Umbilical cord (tissue), 2 donors: ENCODE data around the gene CLEC10A. TPM values are rescaled to one million over a fixed set of nuclear protein-coding genes. Genes with fewer than 3 reads are reported as not detected.
"Not testable (repeated sequence)": the region's sequence is repeated elsewhere in the genome, so short reads cannot be mapped to it uniquely, and the experiment has no call there.

Experiments
- DNase-seq: peaks from one replicate; pipeline ENCODE4 v3.0.0-alpha.2; 2015; ENCODE audit warnings: low spot score
- total RNA-seq: library from RNA; depleted of rRNA; stranded (reverse); fragments of >200 nt; gene quantifications from one replicate; pipeline ENCODE4 v1.2.3, GENCODE V29; 2014; ENCODE audit warnings: low replicate concordance; ENCODE audit not compliant: insufficient read depth

The CLEC10A gene, protein sequence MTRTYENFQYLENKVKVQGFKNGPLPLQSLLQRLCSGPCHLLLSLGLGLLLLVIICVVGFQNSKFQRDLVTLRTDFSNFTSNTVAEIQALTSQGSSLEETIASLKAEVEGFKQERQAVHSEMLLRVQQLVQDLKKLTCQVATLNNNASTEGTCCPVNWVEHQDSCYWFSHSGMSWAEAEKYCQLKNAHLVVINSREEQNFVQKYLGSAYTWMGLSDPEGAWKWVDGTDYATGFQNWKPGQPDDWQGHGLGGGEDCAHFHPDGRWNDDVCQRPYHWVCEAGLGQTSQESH
- total RNA-seq: not detected

DNA sequence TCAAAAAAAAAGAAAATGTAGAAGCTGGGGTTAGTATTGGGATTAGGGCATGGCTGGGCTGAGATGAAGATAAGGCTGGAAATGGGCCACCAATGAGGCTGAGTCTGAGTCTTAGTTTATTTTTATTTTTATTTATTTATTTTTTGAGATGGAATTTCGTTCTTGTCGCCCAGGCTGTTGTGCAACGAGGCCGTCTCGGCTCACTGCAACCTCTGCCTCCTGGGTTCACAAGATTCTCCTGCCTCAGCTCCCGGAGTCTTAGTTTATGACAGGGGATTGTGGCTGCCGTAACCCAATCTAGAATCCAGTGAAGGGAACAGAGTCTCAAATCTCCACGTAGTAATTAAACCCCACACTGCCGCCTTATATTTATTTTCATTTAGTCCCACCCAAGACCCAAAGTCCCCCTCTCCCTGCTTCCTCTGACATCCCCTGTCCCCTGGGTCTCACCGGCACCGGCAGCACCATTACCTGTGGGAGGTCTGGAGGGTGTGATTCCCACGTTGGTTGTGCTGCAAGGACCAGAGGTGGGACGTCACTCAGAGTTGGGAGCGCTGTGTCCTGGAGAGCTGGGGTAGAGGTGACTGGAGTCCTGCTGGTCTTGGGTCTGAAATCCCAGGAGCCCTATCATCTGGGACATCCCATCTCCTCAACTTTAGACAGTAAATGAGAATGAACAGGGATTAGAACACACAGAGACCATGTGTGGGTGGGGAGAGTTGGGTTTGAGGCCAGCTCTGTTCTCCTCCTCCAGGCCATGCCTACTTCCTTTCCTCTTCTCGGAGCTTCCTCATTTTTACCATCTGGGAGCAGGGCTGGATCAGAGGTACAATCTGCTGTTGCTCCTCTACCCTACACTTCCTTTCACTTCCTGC, at the start of gene CLEC10A:
Gene CLEC10A (minus strand): TSS at position 671 of the 875 bp plus-strand sequence. CDS start 1,439 bp downstream, outside the sequence.
- DNase-seq: no peak

DNA sequence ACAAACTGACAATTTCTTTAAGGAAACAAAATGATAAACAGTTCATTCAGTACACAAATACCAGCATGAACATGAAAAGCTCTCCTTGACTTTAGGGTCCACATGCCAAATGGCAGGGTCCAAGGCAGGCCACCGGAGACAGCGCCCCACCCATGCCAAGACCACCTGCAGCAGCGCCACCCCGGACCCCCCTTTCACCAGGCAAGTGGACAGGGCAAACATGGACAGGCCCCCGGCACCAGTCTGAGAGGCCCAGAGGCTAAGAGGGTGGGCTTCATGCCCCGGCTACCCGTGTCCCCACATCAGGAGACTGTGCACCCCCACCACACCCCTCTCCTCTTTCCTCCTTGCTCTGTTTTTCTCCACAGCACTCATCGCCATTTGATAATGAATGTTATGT, 49.3 kb upstream of the CLEC10A start:
- DNase-seq: no peak

DNA sequence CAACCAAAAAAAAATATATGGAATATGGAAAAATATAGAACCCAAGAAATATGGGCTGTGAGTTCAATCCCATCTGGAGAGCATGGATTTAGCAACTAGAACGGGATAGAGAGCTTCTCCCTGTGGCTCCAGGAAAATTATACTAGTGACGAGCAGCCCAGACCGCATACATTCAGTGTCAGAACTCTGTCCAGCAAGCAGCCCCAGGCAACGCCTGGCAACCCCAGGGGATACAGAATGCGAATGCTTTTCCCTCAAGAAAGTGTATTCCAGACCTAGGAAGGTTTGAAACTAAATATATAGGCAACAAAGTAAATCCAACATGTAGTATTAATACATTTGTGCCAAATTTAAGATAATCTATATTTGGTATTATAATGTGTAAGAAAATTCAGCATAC, 48.1 kb upstream of the CLEC10A start:
- no peak for DNase-seq

DNA sequence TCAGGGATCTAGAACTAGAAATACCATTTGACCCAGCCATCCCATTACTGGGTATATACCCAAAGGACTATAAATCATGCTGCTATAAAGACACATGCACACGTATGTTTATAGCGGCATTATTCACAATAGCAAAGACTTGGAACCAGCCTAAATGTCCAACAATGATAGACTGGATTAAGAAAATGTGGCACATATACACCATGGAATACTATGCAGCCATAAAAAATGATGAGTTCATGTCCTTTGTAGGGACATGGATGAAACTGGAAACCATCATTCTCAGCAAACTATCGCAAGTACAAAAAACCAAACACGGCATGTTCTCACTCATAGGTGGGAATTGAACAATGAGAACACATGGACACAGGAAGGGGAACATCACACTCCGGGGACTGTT, 47.5 kb upstream of the CLEC10A start:
- not testable (repeated sequence) for DNase-seq

DNA sequence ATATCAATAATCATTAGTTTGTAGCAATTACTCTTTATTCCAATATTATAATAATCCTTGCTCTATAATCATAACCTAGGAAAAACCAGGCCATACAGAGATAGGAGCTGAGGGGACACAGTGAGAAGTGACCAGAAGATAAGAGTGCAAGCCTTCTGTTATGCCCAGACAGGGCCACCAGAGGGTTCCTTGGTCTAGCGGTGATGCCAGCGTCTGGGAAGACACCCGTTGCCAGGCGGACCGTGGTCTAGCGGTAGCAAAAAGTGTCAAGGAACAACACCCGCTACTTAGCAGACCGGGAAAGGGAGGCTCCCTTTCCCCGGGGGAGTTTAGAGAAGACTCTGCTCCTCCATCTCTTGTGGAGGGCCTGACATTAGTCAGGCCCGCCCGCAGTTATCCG, 46.3 kb upstream of the CLEC10A start:
- DNase-seq: not testable (repeated sequence)

DNA sequence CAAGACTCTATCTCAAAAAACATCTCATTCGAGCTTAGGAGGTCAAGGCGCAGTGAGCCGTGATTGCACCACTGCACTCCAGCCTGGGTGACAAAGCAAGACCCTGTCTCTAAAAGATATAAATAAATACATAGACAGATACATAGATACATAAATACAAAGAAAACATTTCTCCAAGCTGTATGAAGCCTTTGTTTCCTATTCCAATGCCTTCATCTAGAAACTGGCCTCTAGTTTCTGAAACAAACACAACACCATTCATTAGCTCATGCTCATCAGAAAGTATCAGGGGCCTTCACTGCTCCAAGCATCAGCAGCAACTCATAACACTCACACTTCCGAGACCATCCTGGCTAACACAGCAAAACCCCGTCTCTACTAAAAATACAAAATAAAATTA, 44.9 kb upstream of the CLEC10A start:
- no peak for DNase-seq

DNA sequence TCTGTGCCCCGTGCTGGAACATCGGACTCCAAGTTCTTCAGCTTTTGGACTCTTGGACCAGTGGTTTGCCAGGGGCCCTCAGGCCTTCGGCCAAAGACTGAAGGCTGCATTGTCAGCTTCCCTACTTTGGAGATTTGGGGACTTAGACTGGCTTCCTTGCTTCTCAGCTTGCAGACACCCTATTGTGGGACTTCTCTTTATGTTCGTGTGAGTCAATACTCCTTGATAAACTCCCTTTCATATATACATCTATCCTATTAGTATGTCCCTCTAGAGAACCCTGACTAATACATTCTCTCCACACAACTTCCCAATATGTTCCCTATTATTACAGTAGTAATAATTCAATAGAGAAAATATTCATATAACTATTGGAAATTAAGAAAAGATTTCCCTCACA, 43.8 kb upstream of the CLEC10A start:
- no peak for DNase-seq

DNA sequence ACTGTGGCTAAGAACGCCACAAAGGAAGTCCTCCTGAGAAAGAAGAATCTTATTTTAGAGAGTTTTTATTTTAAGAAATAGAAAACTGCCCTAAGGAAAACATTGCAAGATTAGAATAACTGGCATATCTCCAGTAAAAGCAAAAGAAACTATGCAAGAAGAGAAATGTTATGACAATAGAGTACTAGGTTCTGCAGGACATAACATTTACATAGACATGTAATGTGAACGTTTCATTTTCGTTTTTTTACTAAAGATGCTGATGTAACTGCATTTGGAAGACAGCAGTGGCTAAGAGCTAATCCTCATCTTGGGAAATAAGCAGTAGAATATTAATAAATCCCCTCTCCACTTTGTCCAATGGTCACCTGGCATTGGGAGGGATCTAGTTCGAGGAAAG, 42.3 kb upstream of the CLEC10A start:
- DNase-seq: no peak

DNA sequence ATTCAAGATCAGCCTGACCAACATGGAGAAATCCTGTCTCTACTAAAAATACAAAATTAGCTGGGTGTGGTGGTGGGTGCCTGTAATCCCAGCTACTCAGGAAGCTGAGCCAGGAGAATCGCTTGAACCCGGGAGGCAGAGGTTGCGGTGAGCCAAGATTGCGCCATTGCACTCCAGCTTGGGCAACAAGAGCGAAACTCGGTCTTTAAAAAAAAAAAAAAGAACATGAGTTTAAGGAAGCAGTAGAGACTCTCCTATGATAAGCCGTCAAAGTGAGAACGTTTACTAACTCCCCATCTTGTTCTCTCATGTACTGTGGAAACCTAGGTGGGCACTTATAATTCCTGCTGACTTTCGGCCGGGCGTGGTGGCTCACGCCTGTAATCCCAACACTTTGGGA, 40.6 kb upstream of the CLEC10A start:
- DNase-seq: not testable (repeated sequence)

DNA sequence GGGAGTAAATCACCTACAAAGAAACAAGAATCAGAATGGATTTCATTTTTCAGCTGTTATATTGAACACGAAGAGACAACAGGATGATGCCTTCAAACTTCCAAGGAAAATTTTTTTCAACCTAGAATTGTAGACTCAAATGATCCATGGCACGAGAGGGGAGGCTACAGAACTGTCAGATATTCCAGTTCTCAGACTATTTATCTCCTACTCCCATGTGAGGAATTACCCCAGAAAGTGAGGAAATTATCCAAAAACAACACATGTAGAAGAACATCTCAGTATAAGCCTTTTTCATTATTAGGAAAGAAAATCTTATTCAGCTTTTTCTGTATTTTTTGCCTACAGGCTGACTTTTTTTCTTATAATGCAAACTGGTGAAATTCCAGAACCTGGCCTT, 40.1 kb upstream of the CLEC10A start:
- no peak for DNase-seq

DNA sequence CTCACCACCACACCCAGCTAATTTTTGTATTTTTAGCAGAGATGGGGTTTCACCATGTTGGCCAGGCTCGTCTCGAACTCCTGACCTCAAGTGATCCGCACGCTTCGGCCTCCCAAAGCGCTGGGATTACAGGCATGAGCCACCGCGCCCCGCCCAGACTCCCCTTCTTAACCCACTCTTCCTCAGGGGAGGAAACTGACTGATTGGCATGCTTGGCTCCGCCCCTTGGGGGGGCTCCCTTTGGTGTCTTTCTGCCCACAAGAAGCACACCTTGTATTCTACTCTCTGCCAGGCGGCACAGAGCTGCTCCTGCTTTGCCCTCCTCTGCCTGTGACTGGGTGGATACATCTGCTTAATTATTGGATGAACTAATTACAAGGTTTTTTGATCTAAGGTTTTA, 39.3 kb upstream of the CLEC10A start:
- no peak for DNase-seq

DNA sequence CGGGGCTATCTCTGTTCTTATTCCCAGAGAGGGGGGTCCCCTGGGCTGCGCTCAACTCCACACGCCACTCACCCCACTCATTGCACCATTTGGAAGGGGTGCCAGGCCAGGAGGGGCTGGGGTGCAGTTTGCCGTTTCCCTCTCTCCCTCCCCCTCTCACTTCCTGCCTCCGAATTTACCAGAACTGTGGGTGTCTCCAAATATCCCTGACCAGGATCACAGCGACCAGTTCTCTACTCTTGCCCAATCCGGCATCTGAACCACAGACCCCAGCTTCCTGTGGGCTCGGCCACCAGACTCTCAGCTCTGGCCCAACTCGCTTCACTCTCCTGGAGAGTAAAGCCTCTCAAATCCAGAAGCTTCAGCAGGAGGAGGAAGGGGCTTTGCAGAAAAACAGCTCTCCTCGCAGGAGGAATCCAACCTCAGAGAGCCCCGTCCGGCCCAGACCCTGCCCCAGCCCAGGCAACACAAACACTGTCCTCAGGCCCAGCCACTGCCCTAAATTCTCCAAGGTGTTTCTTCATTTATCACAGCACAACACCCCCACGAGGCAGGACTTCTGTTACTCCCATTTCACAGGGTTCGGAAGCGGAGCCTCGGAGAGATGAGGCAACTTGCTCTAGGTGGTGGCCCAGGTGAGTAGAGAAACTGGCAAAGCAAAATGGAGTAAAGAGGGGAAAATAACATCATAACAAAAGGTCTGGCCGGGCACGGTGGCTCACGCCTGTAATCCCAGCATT, 35.0 kb upstream of the CLEC10A start:
- no peak for DNase-seq

DNA sequence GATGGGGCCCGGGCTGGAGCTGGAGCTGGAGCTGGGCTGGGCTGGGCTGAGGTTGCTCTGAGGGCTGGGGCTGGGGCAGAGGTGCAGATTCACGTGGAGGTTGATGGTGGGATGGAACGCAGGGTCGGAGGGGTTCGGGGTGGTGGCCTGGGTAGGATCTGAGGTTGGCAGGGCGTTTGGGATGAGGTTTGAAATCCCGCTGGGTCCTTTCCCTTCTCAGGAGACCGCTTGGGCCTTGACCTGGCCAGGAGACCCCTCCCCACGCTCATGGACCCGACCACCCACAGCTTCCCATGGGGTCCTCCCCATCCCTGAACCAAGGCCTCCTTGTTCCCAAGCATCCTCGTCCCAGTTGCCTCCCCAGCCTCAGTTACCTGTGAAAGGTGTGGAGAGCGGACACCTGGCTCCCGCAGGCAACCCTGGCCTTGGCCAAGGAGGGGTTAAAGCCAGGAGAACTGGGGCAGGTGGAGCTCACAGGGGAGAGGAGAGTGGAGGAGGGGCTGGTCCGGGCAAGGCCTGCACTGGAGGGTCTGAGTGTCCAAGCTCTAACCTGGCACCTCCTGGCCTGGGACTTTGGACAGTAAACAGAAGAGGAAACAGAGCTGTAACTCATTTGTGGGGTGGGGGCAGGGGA, 34.3 kb upstream of the CLEC10A start, which contains the start of gene ASGR2:
Gene ASGR2 (minus strand): TSS at position 582 of the 634 bp plus-strand sequence. CDS start 582 bp downstream, outside the sequence.
- no peak for DNase-seq

DNA sequence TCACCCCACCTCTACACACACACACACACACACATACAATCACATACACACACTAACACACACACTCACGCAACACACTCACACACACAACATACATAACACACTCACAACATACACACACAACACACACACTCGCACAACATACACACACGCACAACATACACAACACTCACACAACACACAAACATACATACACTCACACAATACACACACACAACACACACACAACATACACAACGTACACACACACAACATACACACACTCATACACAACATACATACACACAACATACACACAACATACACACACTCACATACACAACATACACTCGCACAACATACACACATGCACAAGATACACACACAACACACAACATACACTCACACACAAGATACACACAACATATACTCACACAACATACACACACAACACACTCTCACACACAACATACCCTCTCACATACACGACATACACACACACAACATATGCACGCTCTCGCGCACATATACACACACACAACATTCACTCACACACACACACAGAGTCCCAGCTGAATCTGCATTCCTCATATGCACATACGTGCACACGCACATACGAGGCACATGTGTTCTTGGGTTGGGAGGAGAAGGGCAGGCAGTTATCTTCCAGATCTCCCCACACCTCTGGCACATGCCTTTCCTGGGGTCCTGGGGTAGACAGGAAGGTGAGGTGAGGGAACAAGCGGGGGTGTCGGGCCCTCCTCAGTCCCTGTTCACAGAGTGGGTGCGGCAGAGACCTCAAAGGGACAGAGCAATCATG, 33.4 kb upstream of the CLEC10A start:
- DNase-seq: no peak

DNA sequence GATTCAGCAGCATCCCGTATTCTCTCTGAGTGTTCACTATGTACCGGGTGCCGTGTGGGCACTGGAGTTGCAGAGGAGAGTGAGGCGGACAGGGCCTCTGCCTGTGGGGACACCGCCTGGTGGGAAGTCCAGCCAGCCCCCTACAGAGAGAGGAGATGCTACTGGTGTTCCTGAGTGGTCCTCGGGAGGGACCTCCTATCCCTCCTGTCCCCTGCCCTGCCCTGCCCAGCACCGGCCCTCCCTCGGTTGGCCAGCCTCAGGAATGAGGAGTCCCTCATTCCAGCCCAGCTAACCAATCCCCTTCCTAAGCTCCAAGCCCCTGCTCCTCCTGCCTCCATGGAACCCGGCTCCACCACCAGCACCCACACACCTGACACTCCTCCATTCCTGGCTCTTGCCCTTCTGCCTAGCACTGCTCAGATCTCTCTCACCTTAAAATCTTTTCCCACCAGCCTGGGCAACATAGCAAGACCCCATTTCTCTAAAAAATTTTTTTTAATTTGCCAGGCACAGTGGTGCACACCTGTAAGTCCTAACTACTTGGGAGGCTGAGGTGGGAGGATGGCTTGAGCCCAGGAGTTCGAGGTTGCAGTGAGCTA, 32.6 kb upstream of the CLEC10A start:
- DNase-seq: no peak

DNA sequence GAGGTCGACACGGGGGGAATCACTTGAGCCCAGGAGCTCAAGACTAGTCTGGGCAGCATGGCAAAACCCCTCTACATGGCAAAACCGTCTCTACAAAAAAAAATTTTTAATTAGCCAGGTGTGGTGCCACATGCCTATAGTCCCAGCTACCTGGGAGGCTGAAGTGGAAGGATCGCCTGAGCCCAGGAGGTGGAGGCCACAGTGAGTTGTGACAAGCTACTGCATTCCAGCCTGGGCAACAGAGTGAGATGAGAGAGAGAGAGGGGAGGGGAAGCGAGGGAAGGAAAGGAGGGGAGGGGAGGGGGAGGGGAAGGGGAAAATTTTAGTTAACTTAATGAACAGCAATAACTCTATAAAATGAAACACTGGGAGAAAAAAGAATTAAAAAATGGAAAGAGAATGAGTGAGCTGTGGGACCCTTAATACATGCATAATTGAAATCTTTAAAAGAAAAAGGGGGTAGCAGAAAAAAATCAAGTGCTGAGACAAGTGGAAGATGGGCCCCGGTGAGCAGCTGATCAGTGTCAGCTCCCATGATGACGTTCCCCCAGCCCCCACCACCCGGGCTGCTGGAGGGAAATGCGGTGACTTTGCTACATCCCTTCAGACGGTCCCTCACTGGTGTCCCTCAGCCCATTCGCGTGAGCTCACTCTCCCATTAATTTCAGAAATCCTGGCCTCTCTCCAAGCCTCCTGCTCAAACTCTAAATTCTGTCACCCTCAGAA, 31.9 kb upstream of the CLEC10A start:
- DNase-seq: no peak

DNA sequence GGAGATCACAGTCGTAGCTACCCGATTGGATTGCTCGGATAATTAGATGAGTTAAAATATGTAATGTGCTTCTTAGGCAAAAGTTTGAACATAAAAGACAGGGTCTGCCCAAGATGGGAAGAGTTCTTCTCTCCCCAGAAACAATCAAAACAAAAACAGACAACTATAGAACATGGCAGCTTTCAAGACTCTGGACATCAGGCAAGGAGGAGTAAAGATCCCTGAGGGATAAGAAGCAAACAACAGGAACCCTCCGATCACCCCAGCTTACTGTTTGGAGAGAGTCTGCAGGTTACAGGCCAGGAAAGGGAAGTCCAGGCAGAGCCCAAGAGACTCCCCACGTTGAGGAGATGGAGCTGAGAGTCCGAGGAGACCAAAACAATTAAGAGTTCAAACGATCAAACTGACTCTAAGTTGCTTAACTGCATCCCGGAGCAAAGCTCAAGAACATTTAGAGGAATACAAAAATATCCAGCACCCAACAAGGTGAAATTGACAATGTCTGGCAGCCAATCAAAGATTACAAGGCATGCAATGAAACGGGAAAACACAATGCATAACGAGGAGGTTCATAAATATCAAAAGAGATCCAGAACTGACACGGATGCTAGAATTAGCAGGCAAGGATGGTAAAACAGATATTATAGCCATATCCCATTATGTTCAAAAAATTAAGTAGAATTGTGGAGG, 30.7 kb upstream of the CLEC10A start:
- DNase-seq: no peak

DNA sequence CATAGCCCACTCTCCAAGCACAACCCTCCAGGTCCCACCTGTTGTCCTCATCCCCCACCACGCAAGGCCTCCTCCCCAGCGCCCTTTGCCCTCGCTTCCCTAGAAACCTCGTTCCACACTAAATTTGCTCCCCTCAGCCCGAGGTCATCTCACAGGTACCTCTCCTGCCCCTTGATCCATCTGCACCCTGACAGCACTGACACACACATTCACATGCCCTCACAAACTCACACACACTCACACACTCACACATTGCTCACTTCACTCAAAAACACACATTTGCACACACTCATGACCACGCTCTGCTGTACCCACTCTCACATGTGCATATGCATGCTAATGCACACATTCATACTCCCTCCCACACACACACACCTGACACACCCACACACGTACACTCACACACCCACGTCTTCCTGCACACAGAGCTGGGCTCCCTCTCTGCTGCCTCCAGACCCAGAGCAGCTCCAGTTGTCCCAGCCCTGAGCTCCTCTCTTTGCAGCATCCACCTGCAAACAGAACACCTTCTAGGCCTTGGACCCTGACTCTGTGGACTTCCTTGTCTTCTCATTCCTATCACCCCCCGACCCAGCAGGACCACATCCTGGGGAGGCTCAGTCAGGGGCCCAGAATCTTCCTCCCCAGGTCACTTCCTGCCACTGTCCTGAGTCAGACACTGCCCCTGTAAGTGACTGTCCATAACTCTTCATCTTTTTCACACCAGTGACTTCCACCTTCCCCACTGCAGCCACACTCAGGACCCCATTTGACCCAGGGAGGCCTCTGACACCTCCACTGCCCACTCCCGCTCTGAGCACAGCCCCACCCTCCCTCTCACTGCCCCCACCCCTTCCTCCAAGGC, 29.6 kb upstream of the CLEC10A start:
- no peak for DNase-seq
